Activated CD8-positive, alpha-beta T cell treated with anti-CD3 and anti-CD28 coated beads for 36 hours (primary cell): ENCODE results near the gene SPINK8. TPM values are rescaled to one million over a fixed set of nuclear protein-coding genes. Genes with fewer than 3 reads are reported as not detected.

Experiments used
- ATAC-seq: fragments of 200-7000 bp; cut with Tn5 transposase; one replicate; pipeline ENCODE4 v1.10.0; 2021; ENCODE audit warnings: mild to moderate bottlenecking, moderate library complexity
- CTCF ChIA-PET: fragments of 350-600 bp; sonication (Branson Sonifier 250); formaldehyde crosslinking; loops from one replicate; lab custom pipeline; 2021; ENCODE audit warnings: antibody characterized with exemption; lab: Charles Lee
- POLR2A ChIA-PET: fragments of 350-600 bp; sonication (Branson Sonifier 250); formaldehyde crosslinking; loops from one replicate; lab custom pipeline; 2021; ENCODE audit warnings: antibody characterized with exemption; lab: Charles Lee
- DNase-seq: peaks from one replicate; pipeline ENCODE4 v3.0.0-alpha.2; 2020
- H3K27ac Mint-ChIP-seq: one replicate; pipeline ENCODE4 v1.8.0; 2021; ENCODE audit warnings: mild to moderate bottlenecking, mixed read lengths
- H3K27me3 Mint-ChIP-seq: one replicate; pipeline ENCODE4 v1.8.0; 2021; ENCODE audit warnings: mixed read lengths
- H3K36me3 Mint-ChIP-seq: one replicate; pipeline ENCODE4 v1.8.0; 2021; ENCODE audit warnings: low read depth, mixed read lengths
- H3K4me1 Mint-ChIP-seq: one replicate; pipeline ENCODE4 v1.8.0; 2021; ENCODE audit warnings: low read depth, mixed read lengths
- H3K4me3 Mint-ChIP-seq: one replicate; pipeline ENCODE4 v1.8.0; 2021; ENCODE audit warnings: mild to moderate bottlenecking, moderate library complexity, mixed read lengths
- H3K9me3 Mint-ChIP-seq: one replicate; pipeline ENCODE4 v1.8.0; 2021; ENCODE audit warnings: mixed read lengths
- CTCF ChIP-seq: fragments of 200-600 bp; IDR thresholded peaks from one replicate; pipeline ENCODE4 v1.8.0; 2022; ENCODE audit warnings: antibody characterized with exemption, mild to moderate bottlenecking
- intact Hi-C: fragments of 100-400 bp; cut with micrococcal nuclease; formaldehyde crosslinking; loops from one replicate; pipeline ENCODE4 v1.10.0; 2022
- microRNA-seq: library from miRNA; unstranded; fragments of <30 nt; microRNA quantifications from one replicate; pipeline ENCODE4 v1.2.0, GENCODE V29; 2022; ENCODE audit warnings: borderline microRNAs expressed, borderline replicate concordance
- total RNA-seq, 2 experiments: library from RNA; stranded (reverse); gene quantifications; one replicate each; pipeline ENCODE4 v1.2.3, GENCODE V29; 2021

The SPINK8 gene
- total RNA-seq, 2 experiments from 2014 or later, result not detected

GRCh38 chr3:48258530-48258929 is 74.9 kb downstream of the SPINK8 start:
- Mint-ChIP-seq H3K4me3 (no peak overlapping the region), H3K27me3 (no peaks in the 10 kb centered on the region), H3K36me3 (peaks cover 64% of the 10 kb centered on the region), H3K4me1 (peaks cover 5% of the 10 kb centered on the region), H3K27ac (no peak overlapping the region), H3K9me3 (peaks cover 6% of the 10 kb centered on the region)
- intact Hi-C loops, result no loop called here
- no peak for TF ChIP-seq CTCF
- POLR2A ChIA-PET, result no interaction called here
- CTCF ChIA-PET, result interaction anchor here (3.7 kb wide), 1 partner anchor 178 kb away, joined by 19 read pairs; no protein-coding TSS in a partner anchor
- no peak for ATAC-seq
- no peak for DNase-seq

Small RNAs within 50 kb of the gene (microRNA-seq; reads per million reads assigned to microRNA genes)
- gene MIR2115, result not detected

Other genes with a start within 250 kb of the SPINK8 start
- 10 to 100 TPM; 34.1 to 38.4 TPM for gene CDC25A, start 145.2 kb downstream of the SPINK8 start, total RNA-seq
- gene CAMP, start 110.2 kb downstream of the SPINK8 start, total RNA-seq, result not detected
- 10 to 100 TPM; 30.4 to 32.8 TPM for gene ZNF589, start 92.6 kb downstream of the SPINK8 start, total RNA-seq
- gene NME6, start 32.3 kb downstream of the SPINK8 start, total RNA-seq, result 10 to 100 TPM; 23.2 to 31.0 TPM
- not detected for gene FBXW12, start 38.6 kb upstream of the SPINK8 start, total RNA-seq
- 1 to 10 TPM; 3.7 TPM for gene PLXNB1, start 96.4 kb upstream of the SPINK8 start, total RNA-seq
- 10 to 100 TPM; 25.3 to 28.3 TPM for gene CCDC51, start 106.5 kb upstream of the SPINK8 start, total RNA-seq
- 100 to 1,000 TPM; 312 to 334 TPM for gene TMA7, start 106.6 kb upstream of the SPINK8 start, total RNA-seq
- gene ATRIP, start 113.1 kb upstream of the SPINK8 start, total RNA-seq, result 10 to 100 TPM; 12.4 to 15.0 TPM
- 10 to 100 TPM; 65.9 to 71.4 TPM for gene SHISA5, start 170.5 kb upstream of the SPINK8 start, total RNA-seq
- gene PFKFB4, start 223.1 kb upstream of the SPINK8 start, total RNA-seq, result 10 to 100 TPM; 90.8 to 94.0 TPM
- not detected for gene UCN2, start 230.1 kb upstream of the SPINK8 start, total RNA-seq